K562 (cell line): ENCODE results near the gene MIB2. TPM values are rescaled to one million over a fixed set of nuclear protein-coding genes. Genes with fewer than 3 reads are reported as not detected.

Experiments used
- CBX1 ChIP-seq: sonication (generic); IDR thresholded peaks from 2 replicates; pipeline ENCODE4 v1.6.1; 2016; ENCODE audit warnings: antibody characterized with exemption, low read depth, mild to moderate bottlenecking
- ELF2 ChIP-seq: fragments of 250-450 bp; sonication (Bioruptor Pico); IDR thresholded peaks from 2 replicates; pipeline ENCODE4 v1.5.0; 2021; ENCODE audit warnings: mild to moderate bottlenecking
- ESRRB ChIP-seq: fragments of 250-450 bp; sonication (Bioruptor Pico); IDR thresholded peaks from 2 replicates; pipeline ENCODE4 v1.5.0; 2020; ENCODE audit warnings: mild to moderate bottlenecking, moderate library complexity, borderline replicate concordance
- HNRNPL ChIP-seq: fragments of 200-400 bp; formaldehyde crosslinking; IDR thresholded peaks from 2 replicates; pipeline ENCODE4 v1.6.1; 2017; ENCODE audit warnings: low read depth, mild to moderate bottlenecking, low read length
- ILK ChIP-seq: fragments of 450-650 bp; IDR thresholded peaks from 2 replicates; pipeline ENCODE4 v1.6.1; 2016; ENCODE audit warnings: missing genetic modification characterization, low read depth, mild to moderate bottlenecking, missing compliant biosample characterization, moderate library complexity, borderline replicate concordance
- IRF2 ChIP-seq: sonication (generic); formaldehyde crosslinking; IDR thresholded peaks from 2 replicates; pipeline ENCODE4 v1.8.1; 2022; ENCODE audit warnings: mild to moderate bottlenecking, missing genetic modification reagents
- JUN ChIP-seq, 2 experiments: sonication (generic) in 1 of 2; formaldehyde crosslinking in 1 of 2; IDR thresholded peaks; 2 replicates each; pipeline versions ENCODE4 v1.6.1 to v1.8.0; 2012 to 2022; ENCODE audit warnings: borderline replicate concordance in 2 of 2, mild to moderate bottlenecking in 2 of 2, improper control_type of control experiment in 1 of 2, low read depth in 1 of 2, low read length in 1 of 2, missing genetic modification reagents in 1 of 2
- JUND ChIP-seq, 2 experiments: IDR thresholded peaks; 2 replicates in 1 of 2; 3 replicates in 1 of 2; pipeline ENCODE4 v1.6.1; 2011; ENCODE audit warnings: borderline replicate concordance in 2 of 2, low read depth in 2 of 2, low read length in 2 of 2, improper control_type of control experiment in 1 of 2, missing biosample characterization in 1 of 2, missing genetic modification characterization in 1 of 2, missing genetic modification reagents in 1 of 2
- NCOA6 ChIP-seq: fragments of 450-650 bp; IDR thresholded peaks from 2 replicates; pipeline ENCODE4 v1.6.1; 2017; ENCODE audit warnings: mild to moderate bottlenecking
- PHF20 ChIP-seq: fragments of 450-650 bp; IDR thresholded peaks from 2 replicates; pipeline ENCODE4 v1.6.1; 2018; ENCODE audit not compliant: partially characterized antibody
- POLR3G ChIP-seq: IDR thresholded peaks from 2 replicates; pipeline ENCODE4 v1.6.1; 2011; ENCODE audit not compliant: insufficient read length, insufficient replicate concordance; ENCODE audit errors: extremely low read depth
- RBM34 ChIP-seq: fragments of 200-400 bp; formaldehyde crosslinking; IDR thresholded peaks from 2 replicates; pipeline ENCODE4 v1.6.1; 2018; ENCODE audit warnings: low read length, borderline replicate concordance; ENCODE audit not compliant: insufficient read depth
- U2AF2 ChIP-seq: fragments of 200-400 bp; formaldehyde crosslinking; optimal IDR thresholded peaks from 2 replicates; pipeline ENCODE3; 2017; ENCODE audit warnings: low read depth, mild to moderate bottlenecking, low read length
- ZNF24 ChIP-seq: fragments of 450-650 bp; IDR thresholded peaks from 2 replicates; pipeline ENCODE4 v1.6.1; 2016
- ZNF311 ChIP-seq: fragments of 250-450 bp; sonication (Bioruptor Pico); IDR thresholded peaks from 2 replicates; pipeline ENCODE4 v1.4.0; 2020; ENCODE audit warnings: mild to moderate bottlenecking, moderate library complexity
- ZNF347 ChIP-seq: fragments of 450-650 bp; formaldehyde crosslinking; IDR thresholded peaks from 2 replicates; pipeline ENCODE4 v1.4.0; 2020; ENCODE audit warnings: low read depth, mild to moderate bottlenecking, moderate library complexity
- ZNF408 ChIP-seq: fragments of 250-450 bp; sonication (Bioruptor Pico); IDR thresholded peaks from 2 replicates; pipeline ENCODE4 v1.4.0; 2020; ENCODE audit warnings: low read depth, mild to moderate bottlenecking, moderate library complexity
- ZNF707 ChIP-seq: fragments of 250-450 bp; sonication (Bioruptor Pico); conservative IDR thresholded peaks from 2 replicates; pipeline ENCODE4 v1.8.0; 2022; ENCODE audit warnings: inconsistent platforms, mild to moderate bottlenecking, moderate library complexity
- ZNF79 ChIP-seq: fragments of 250-450 bp; sonication (Bioruptor Pico); IDR thresholded peaks from 2 replicates; pipeline ENCODE4 v1.4.0; 2020; ENCODE audit warnings: low read depth, mild to moderate bottlenecking, moderate library complexity
- polyA plus RNA-seq, 8 experiments: library from polyadenylated mRNA; depleted of rRNA in 4 of 8; stranded (reverse) in 5 of 8; unstranded in 3 of 8; fragments of >200 nt; fragmentation: Nextera tagmentation in 2 of 8; fragmentation: Illumina TruSeq in 1 of 8; extraction: Ambion mirVana in 2 of 8; extraction: Trizol in 1 of 8; gene quantifications; 2 replicates each; pipeline versions ENCODE4 v1.2.1 to v1.2.3, GENCODE V29; 2011 to 2014; ENCODE audit warnings: inconsistent platforms in 1 of 8, missing spikeins in 1 of 8
- total RNA-seq, 7 experiments: library from RNA; depleted of rRNA in 6 of 7; stranded (reverse); fragments of >200 nt in 6 of 7; fragmentation: Illumina TruSeq in 2 of 7; extraction: Trizol in 2 of 7; gene quantifications; 2 replicates each; pipeline versions ENCODE4 v1.2.1 to v1.2.3, GENCODE V29; 2011 to 2021; ENCODE audit warnings: low replicate concordance in 1 of 7
- TF ChIP-seq, protein P1 (sequence below): sonication (generic); formaldehyde crosslinking; IDR thresholded peaks from 2 replicates; pipeline ENCODE4 v1.8.0; 2022; ENCODE audit warnings: mild to moderate bottlenecking, missing genetic modification reagents, borderline replicate concordance
- TF ChIP-seq, protein P2 (sequence below), 2 experiments: fragments of 450-650 bp in 1 of 2; sonication (generic) in 1 of 2; formaldehyde crosslinking in 1 of 2; IDR thresholded peaks in 1 of 2; conservative IDR thresholded peaks in 1 of 2; 2 replicates each; pipeline versions ENCODE4 v1.6.1 to v1.8.1; 2016 to 2023; ENCODE audit warnings: mild to moderate bottlenecking in 2 of 2, moderate library complexity in 2 of 2, inconsistent platforms in 1 of 2, missing genetic modification reagents in 1 of 2
- TF ChIP-seq, protein P3 (sequence below): fragments of 200-800 bp; sonication (Bioruptor generic); IDR thresholded peaks from 2 replicates; pipeline ENCODE4 v1.6.1; 2017; ENCODE audit warnings: missing genetic modification characterization, missing compliant biosample characterization

MIB2 gene
- total and polyA plus RNA-seq, 9 of the 15 experiments (the other 6 are each of a cell fraction or from before 2014, with no cell fraction given): 0.04 to 17.0 (median 4.9) TPM; not detected in 1

DNA sequence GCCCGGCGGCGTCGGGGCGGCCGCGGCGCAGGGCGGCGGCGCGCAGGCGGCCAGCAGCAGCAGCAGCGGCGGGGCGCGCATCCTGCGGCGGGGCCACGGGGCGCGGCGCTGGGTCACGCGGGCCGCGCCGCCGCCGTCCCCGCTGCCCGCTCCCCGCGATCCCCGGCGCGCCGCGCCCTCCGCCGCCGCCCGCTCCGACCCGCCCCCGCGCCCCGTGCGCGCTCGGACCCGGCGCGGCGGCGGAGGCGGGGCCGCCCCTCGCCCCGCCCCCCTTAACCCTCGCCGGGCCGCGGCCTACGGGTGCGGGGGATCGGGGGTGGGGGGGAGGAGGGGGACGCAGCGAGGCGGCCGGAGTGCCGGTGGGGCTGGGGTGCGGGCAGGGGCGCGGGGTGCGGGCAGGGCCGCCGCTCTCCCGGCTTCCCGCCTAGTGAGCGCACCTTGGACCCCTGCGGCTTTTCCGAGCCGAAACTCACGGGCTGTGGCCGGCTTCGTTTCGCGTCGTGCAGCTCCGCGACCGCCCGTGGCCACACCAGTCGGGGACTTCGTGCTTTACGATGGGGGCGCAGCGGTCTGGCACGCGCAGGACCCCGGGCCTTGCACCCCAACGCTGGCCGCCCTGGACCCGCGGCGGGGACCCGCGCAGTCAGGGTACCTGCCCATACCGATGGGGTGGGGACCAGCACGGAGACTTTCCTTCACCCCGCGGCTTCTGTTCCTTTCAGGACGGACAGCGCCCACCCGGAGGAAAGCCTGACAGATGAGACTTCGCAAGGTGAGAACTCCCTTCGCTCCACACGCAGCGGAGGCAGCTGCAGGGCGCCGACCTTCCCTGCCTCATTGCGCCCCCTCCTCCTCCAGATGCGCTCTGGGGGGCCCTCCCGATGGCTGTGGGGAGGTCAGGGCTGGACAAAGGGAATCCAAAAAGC, 15.1 kb upstream of the MIB2 start, which contains the start of gene FNDC10 (continued):
- no peak for TF ChIP-seq JUN (IDR thresholded peaks at IDR 0.05; ENCODE audit: borderline replicate concordance, low read depth, low read length)
- 0 out of 2 replicates have a peak, but pooled peaks have one; percentile 42 for TF ChIP-seq JUN (CRISPR knock-in tag; IDR thresholded peaks at IDR 0.05; ENCODE audit: borderline replicate concordance)
- no peak for TF ChIP-seq POLR3G
- TF ChIP-seq U2AF2: no peak
- TF ChIP-seq, protein P1, sequence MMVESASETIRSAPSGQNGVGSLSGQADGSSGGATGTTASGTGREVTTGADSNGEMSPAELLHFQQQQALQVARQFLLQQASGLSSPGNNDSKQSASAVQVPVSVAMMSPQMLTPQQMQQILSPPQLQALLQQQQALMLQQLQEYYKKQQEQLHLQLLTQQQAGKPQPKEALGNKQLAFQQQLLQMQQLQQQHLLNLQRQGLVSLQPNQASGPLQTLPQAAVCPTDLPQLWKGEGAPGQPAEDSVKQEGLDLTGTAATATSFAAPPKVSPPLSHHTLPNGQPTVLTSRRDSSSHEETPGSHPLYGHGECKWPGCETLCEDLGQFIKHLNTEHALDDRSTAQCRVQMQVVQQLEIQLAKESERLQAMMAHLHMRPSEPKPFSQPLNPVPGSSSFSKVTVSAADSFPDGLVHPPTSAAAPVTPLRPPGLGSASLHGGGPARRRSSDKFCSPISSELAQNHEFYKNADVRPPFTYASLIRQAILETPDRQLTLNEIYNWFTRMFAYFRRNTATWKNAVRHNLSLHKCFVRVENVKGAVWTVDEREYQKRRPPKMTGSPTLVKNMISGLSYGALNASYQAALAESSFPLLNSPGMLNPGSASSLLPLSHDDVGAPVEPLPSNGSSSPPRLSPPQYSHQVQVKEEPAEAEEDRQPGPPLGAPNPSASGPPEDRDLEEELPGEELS: no peak
- TF ChIP-seq, protein P2, sequence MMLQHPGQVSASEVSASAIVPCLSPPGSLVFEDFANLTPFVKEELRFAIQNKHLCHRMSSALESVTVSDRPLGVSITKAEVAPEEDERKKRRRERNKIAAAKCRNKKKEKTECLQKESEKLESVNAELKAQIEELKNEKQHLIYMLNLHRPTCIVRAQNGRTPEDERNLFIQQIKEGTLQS (IDR thresholded peaks at IDR 0.05): no peak
- TF ChIP-seq, protein P2 (CRISPR knock-in tag; conservative IDR thresholded peaks at IDR 0.05): no peak
- TF ChIP-seq CBX1: no peak
- no peak for TF ChIP-seq IRF2
- TF ChIP-seq ZNF707 (CRISPR knock-in tag): no peak
- no peak for TF ChIP-seq NCOA6
- TF ChIP-seq RBM34: no peak
- TF ChIP-seq ZNF24: no peak
- no peak for TF ChIP-seq ZNF408 (CRISPR knock-in tag)
- no peak for TF ChIP-seq ZNF311 (CRISPR knock-in tag)
- TF ChIP-seq ILK (tag): no peak
- TF ChIP-seq, protein P3, sequence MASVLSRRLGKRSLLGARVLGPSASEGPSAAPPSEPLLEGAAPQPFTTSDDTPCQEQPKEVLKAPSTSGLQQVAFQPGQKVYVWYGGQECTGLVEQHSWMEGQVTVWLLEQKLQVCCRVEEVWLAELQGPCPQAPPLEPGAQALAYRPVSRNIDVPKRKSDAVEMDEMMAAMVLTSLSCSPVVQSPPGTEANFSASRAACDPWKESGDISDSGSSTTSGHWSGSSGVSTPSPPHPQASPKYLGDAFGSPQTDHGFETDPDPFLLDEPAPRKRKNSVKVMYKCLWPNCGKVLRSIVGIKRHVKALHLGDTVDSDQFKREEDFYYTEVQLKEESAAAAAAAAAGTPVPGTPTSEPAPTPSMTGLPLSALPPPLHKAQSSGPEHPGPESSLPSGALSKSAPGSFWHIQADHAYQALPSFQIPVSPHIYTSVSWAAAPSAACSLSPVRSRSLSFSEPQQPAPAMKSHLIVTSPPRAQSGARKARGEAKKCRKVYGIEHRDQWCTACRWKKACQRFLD (CRISPR knock-in tag): no peak
- TF ChIP-seq HNRNPL: peak; percentile 35; the same call in 1 of the 2 replicates
- no peak for TF ChIP-seq ZNF347 (CRISPR knock-in tag)
- TF ChIP-seq ELF2: no peak
- no peak for TF ChIP-seq JUND (IDR thresholded peaks at IDR 0.05; ENCODE audit: borderline replicate concordance, low read depth, low read length)
- no peak for TF ChIP-seq JUND (tag; IDR thresholded peaks at IDR 0.05; ENCODE audit: borderline replicate concordance, low read depth, low read length)
- no peak for TF ChIP-seq ESRRB
- peak; percentile 16 for TF ChIP-seq PHF20
- no peak for TF ChIP-seq ZNF79 (CRISPR knock-in tag)
